ENCODE measurements around the gene DLST. TPM values are rescaled to one million over a fixed set of nuclear protein-coding genes. Genes with fewer than 3 reads are reported as not detected.

DLST gene
- total RNA-seq, 1 donor from 2014 or later, result 102 TPM

- Mint-ChIP-seq H3K4me1 (ENCODE audit: low read depth) (peaks cover 12% of the 10 kb centered on the region), H3K9me3 (no peaks in the 10 kb centered on the region), H3K4me3 (ENCODE audit: low read depth) (no peak overlapping the region)
Measured at GRCh38 chr14:74848768-74849167, 32.9 kb upstream of the DLST start.

GRCh38 chr14:74852922-74853530, 28.7 kb upstream of the DLST start:
- Mint-ChIP-seq H3K9me3 (no peaks in the 10 kb centered on the region), H3K27me3 (ENCODE audit: low read depth) (no peaks in the 10 kb centered on the region), H3K4me3 (ENCODE audit: low read depth) (no peak overlapping the region), H3K4me1 (ENCODE audit: low read depth) (peaks cover 6% of the 10 kb centered on the region), H3K27ac (no peak overlapping the region), H3K36me3 (ENCODE audit: low read depth) (no peaks in the 10 kb centered on the region)
- intact Hi-C loops (cut with micrococcal nuclease), result no loop called here
- DNase-seq (ENCODE audit: low spot score), result no peak

More at GRCh38 chr14:74848768-74849167, 32.9 kb upstream of the DLST start:
- intact Hi-C loops (cut with micrococcal nuclease), result no loop called here
- no peak overlapping the region for H3K27ac Mint-ChIP-seq
- no peaks in the 10 kb centered on the region for H3K27me3 Mint-ChIP-seq (ENCODE audit: low read depth)
- no peaks in the 10 kb centered on the region for H3K36me3 Mint-ChIP-seq (ENCODE audit: low read depth)
- DNase-seq (ENCODE audit: low spot score), result no peak

GRCh38 chr14:74853581-74853980, 28.1 kb upstream of the DLST start:
- Mint-ChIP-seq H3K27me3 (ENCODE audit: low read depth) (no peaks in the 10 kb centered on the region), H3K4me3 (ENCODE audit: low read depth) (no peak overlapping the region), H3K9me3 (no peaks in the 10 kb centered on the region), H3K27ac (no peak overlapping the region), H3K4me1 (ENCODE audit: low read depth) (peaks cover 6% of the 10 kb centered on the region), H3K36me3 (ENCODE audit: low read depth) (no peaks in the 10 kb centered on the region)
- intact Hi-C loops (cut with micrococcal nuclease), result no loop called here
- DNase-seq (ENCODE audit: low spot score), result no peak

DNA sequence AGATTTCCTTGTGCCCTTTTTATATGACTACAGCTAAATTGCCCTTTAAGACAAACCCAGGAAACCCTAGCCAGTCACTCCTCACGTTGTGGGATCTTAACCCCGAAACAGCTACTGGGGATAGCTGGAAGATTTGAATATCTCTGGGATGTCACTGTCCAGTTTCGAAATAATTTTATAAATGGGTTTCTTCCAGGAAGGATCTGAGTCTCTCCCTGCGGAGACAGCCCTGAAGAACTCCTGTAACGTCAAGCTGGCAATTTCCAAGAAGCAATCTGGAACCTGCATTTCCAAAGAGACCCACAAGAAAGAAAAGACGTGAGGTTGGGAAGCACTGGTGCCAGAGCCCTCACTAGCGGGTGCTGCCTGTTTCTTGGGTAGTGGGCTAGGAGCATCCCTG, 26.7 kb upstream of the DLST start:
- Mint-ChIP-seq H3K27ac (no peak overlapping the region), H3K4me1 (ENCODE audit: low read depth) (peaks cover 6% of the 10 kb centered on the region), H3K9me3 (no peaks in the 10 kb centered on the region), H3K27me3 (ENCODE audit: low read depth) (no peaks in the 10 kb centered on the region), H3K36me3 (ENCODE audit: low read depth) (no peaks in the 10 kb centered on the region), H3K4me3 (ENCODE audit: low read depth) (no peak overlapping the region)
- intact Hi-C loops (cut with micrococcal nuclease), result no loop called here
- DNase-seq (ENCODE audit: low spot score), result no peak

GRCh38 chr14:74855945-74856344, 25.8 kb upstream of the DLST start:
- Mint-ChIP-seq H3K36me3 (ENCODE audit: low read depth) (no peaks in the 10 kb centered on the region), H3K4me3 (ENCODE audit: low read depth) (no peak overlapping the region), H3K9me3 (no peaks in the 10 kb centered on the region), H3K27ac (no peak overlapping the region), H3K27me3 (ENCODE audit: low read depth) (no peaks in the 10 kb centered on the region), H3K4me1 (ENCODE audit: low read depth) (peaks cover 6% of the 10 kb centered on the region)
- DNase-seq (ENCODE audit: low spot score), result no peak
- intact Hi-C loops (cut with micrococcal nuclease), result no loop called here

DNA sequence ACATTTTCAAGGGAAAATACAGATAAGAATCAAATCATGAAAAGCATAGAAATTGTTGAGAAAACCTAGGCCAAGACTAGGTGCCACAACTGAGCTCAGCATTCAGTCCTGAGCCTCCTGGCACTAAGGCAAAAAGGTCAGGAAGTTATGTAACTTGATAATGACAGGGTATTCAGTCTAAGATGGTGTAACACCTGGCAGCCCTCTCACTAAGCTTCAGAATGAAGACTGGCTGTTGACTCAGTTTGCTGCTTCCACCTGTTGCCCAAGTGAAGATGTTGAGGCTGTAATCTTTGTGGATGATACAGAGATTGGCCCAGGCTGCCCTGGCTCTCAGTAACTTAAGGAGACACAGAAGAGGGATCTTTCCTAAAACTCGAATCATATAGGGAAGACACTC, 25.4 kb upstream of the DLST start:
- Mint-ChIP-seq H3K4me3 (ENCODE audit: low read depth) (no peak overlapping the region), H3K36me3 (ENCODE audit: low read depth) (no peaks in the 10 kb centered on the region), H3K4me1 (ENCODE audit: low read depth) (peaks cover 6% of the 10 kb centered on the region), H3K9me3 (no peaks in the 10 kb centered on the region), H3K27ac (no peak overlapping the region), H3K27me3 (ENCODE audit: low read depth) (no peaks in the 10 kb centered on the region)
- DNase-seq (ENCODE audit: low spot score), result no peak
- intact Hi-C loops (cut with micrococcal nuclease), result no loop called here

DNA sequence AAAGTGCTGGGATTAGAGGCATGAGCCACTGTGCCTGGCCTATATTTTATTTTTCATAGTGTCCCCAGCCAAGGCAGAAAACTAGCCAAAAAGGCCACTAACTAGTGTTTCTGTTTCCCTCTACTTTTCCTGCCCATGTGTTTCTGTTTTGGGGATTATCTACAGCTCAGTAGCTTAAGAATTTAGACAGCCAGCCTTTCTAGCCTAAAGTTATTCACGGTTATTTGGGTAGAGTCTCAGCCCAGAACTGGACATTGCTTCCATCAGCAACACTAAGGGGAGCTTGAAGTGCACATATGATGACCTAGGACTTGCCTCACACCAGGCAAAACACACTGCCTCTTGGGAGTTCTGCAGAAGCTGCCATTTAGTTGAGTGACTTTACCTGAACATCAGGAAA, 23.7 kb upstream of the DLST start:
- intact Hi-C loops (cut with micrococcal nuclease), result no loop called here
- no peak overlapping the region for H3K4me3 Mint-ChIP-seq (ENCODE audit: low read depth)

GRCh38 chr14:74859757-74860552, 21.8 kb upstream of the DLST start:
- no peaks in the 10 kb centered on the region for H3K9me3 Mint-ChIP-seq
- intact Hi-C loops (cut with micrococcal nuclease), result no loop called here
- H3K27ac Mint-ChIP-seq, result no peak overlapping the region
- no peaks in the 10 kb centered on the region for H3K4me1 Mint-ChIP-seq (ENCODE audit: low read depth)
- no peaks in the 10 kb centered on the region for H3K27me3 Mint-ChIP-seq (ENCODE audit: low read depth)
- H3K36me3 Mint-ChIP-seq (ENCODE audit: low read depth), result no peaks in the 10 kb centered on the region
- no peak overlapping the region for H3K4me3 Mint-ChIP-seq (ENCODE audit: low read depth)
- no peak for DNase-seq (ENCODE audit: low spot score)

More for the DNA sequence above, 23.7 kb upstream of the DLST start:
- DNase-seq (ENCODE audit: low spot score), result no peak
- peaks cover 1% of the 10 kb centered on the region for H3K4me1 Mint-ChIP-seq (ENCODE audit: low read depth)
- H3K9me3 Mint-ChIP-seq, result no peaks in the 10 kb centered on the region
- H3K27me3 Mint-ChIP-seq (ENCODE audit: low read depth), result no peaks in the 10 kb centered on the region
- no peak overlapping the region for H3K27ac Mint-ChIP-seq
- H3K36me3 Mint-ChIP-seq (ENCODE audit: low read depth), result no peaks in the 10 kb centered on the region

GRCh38 chr14:74860899-74861733, 20.6 kb upstream of the DLST start:
- intact Hi-C loops (cut with micrococcal nuclease), result loop anchor here (1.0 kb wide), 2 partner anchors 44 to 227 kb away; no protein-coding TSS in a partner anchor
- peak; percentile 78 for DNase-seq (ENCODE audit: low spot score)
- no peak overlapping the region for H3K4me3 Mint-ChIP-seq (ENCODE audit: low read depth)
- H3K27ac Mint-ChIP-seq, result no peak overlapping the region
- no peaks in the 10 kb centered on the region for H3K9me3 Mint-ChIP-seq
- H3K27me3 Mint-ChIP-seq (ENCODE audit: low read depth), result no peaks in the 10 kb centered on the region
- H3K4me1 Mint-ChIP-seq (ENCODE audit: low read depth), result no peaks in the 10 kb centered on the region
- no peaks in the 10 kb centered on the region for H3K36me3 Mint-ChIP-seq (ENCODE audit: low read depth)

- Mint-ChIP-seq H3K4me1 (ENCODE audit: low read depth) (peaks cover 6% of the 10 kb centered on the region), H3K36me3 (ENCODE audit: low read depth) (no peaks in the 10 kb centered on the region), H3K4me3 (ENCODE audit: low read depth) (no peak overlapping the region), H3K9me3 (no peaks in the 10 kb centered on the region), H3K27ac (no peak overlapping the region), H3K27me3 (ENCODE audit: low read depth) (no peaks in the 10 kb centered on the region)
- DNase-seq (ENCODE audit: low spot score), result no peak
- intact Hi-C loops (cut with micrococcal nuclease), result loop anchor here (1.0 kb wide), 2 partner anchors 44 to 227 kb away; no protein-coding TSS in a partner anchor
Measured at GRCh38 chr14:74861734-74862090, 20.0 kb upstream of the DLST start.

GRCh38 chr14:74863274-74863673, 18.4 kb upstream of the DLST start:
- no peak overlapping the region for H3K27ac Mint-ChIP-seq
- no peak for DNase-seq (ENCODE audit: low spot score)
- H3K27me3 Mint-ChIP-seq (ENCODE audit: low read depth), result no peaks in the 10 kb centered on the region
- no peaks in the 10 kb centered on the region for H3K9me3 Mint-ChIP-seq
- no peak overlapping the region for H3K4me3 Mint-ChIP-seq (ENCODE audit: low read depth)
- no peaks in the 10 kb centered on the region for H3K36me3 Mint-ChIP-seq (ENCODE audit: low read depth)
- H3K4me1 Mint-ChIP-seq (ENCODE audit: low read depth), result peaks cover 18% of the 10 kb centered on the region
- intact Hi-C loops (cut with micrococcal nuclease), result no loop called here

GRCh38 chr14:74864198-74864597, 17.5 kb upstream of the DLST start:
- H3K9me3 Mint-ChIP-seq, result no peaks in the 10 kb centered on the region
- intact Hi-C loops (cut with micrococcal nuclease), result no loop called here

GRCh38 chr14:74865156-74865555, 16.6 kb upstream of the DLST start:
- H3K9me3 Mint-ChIP-seq, result no peaks in the 10 kb centered on the region
- no peak for DNase-seq (ENCODE audit: low spot score)
- H3K4me3 Mint-ChIP-seq (ENCODE audit: low read depth), result no peak overlapping the region
- no peak overlapping the region for H3K27ac Mint-ChIP-seq
- intact Hi-C loops (cut with micrococcal nuclease), result no loop called here
- no peaks in the 10 kb centered on the region for H3K27me3 Mint-ChIP-seq (ENCODE audit: low read depth)
- H3K36me3 Mint-ChIP-seq (ENCODE audit: low read depth), result no peaks in the 10 kb centered on the region
- peaks cover 21% of the 10 kb centered on the region for H3K4me1 Mint-ChIP-seq (ENCODE audit: low read depth)

More at GRCh38 chr14:74864198-74864597, 17.5 kb upstream of the DLST start:
- no peak overlapping the region for H3K27ac Mint-ChIP-seq
- peaks cover 21% of the 10 kb centered on the region for H3K4me1 Mint-ChIP-seq (ENCODE audit: low read depth)
- H3K36me3 Mint-ChIP-seq (ENCODE audit: low read depth), result no peaks in the 10 kb centered on the region
- DNase-seq (ENCODE audit: low spot score), result no peak
- no peak overlapping the region for H3K4me3 Mint-ChIP-seq (ENCODE audit: low read depth)
- H3K27me3 Mint-ChIP-seq (ENCODE audit: low read depth), result no peaks in the 10 kb centered on the region
